ENCODE data around the gene SF3B1.
"Not testable (repeated sequence)": the region's sequence is repeated elsewhere in the genome, so short reads cannot be mapped to it uniquely, and the experiment has no call there.

The SF3B1 gene

GRCh38 chr2:197379918-197380309 lies 54.9 kb downstream of the SF3B1 start:
- not testable (repeated sequence) for DNase-seq (ENCODE audit: low read depth in 2 of 2)

GRCh38 chr2:197379308-197379917 lies 55.4 kb downstream of the SF3B1 start:
- DNase-seq (ENCODE audit: low read depth in 2 of 2): not testable (repeated sequence)

- peak; percentile 42 to 53 for DNase-seq (ENCODE audit: low read depth in 2 of 2)
Measured at GRCh38 chr2:197378494-197379307, 56.1 kb downstream of the SF3B1 start.

- DNase-seq (ENCODE audit: low read depth in 2 of 2): no peak
Measured at GRCh38 chr2:197378086-197378485, 56.7 kb downstream of the SF3B1 start.

- DNase-seq (ENCODE audit: low read depth in 2 of 2): no peak
Measured at GRCh38 chr2:197377670-197378069, 57.2 kb downstream of the SF3B1 start.

- DNase-seq (ENCODE audit: low read depth in 2 of 2): no peak
Measured at GRCh38 chr2:197372592-197372991, 62.2 kb downstream of the SF3B1 start.

- DNase-seq (ENCODE audit: low read depth in 2 of 2): not testable (repeated sequence)
Measured at GRCh38 chr2:197370664-197371063, 64.2 kb downstream of the SF3B1 start.

- no peak for DNase-seq (ENCODE audit: low read depth in 2 of 2)
Measured at GRCh38 chr2:197369933-197370320, 64.9 kb downstream of the SF3B1 start.

- DNase-seq (ENCODE audit: low read depth in 2 of 2): no peak
Measured at GRCh38 chr2:197369228-197369932, 65.4 kb downstream of the SF3B1 start.

GRCh38 chr2:197368412-197368811 lies 66.4 kb downstream of the SF3B1 start:
- no peak for DNase-seq (ENCODE audit: low read depth in 2 of 2)

GRCh38 chr2:197363998-197364397 lies 70.8 kb downstream of the SF3B1 start:
- DNase-seq (ENCODE audit: low read depth in 2 of 2): no peak

GRCh38 chr2:197360744-197361156 lies 74.1 kb downstream of the SF3B1 start:
- DNase-seq (ENCODE audit: low read depth in 2 of 2): no peak

- DNase-seq (ENCODE audit: low read depth in 2 of 2): no peak
Measured at GRCh38 chr2:197359859-197360258, 75.0 kb downstream of the SF3B1 start.

- no peak for DNase-seq (ENCODE audit: low read depth in 2 of 2)
Measured at GRCh38 chr2:197358931-197359330, 75.9 kb downstream of the SF3B1 start.

GRCh38 chr2:197357986-197358385 lies 76.8 kb downstream of the SF3B1 start:
- no peak for DNase-seq (ENCODE audit: low read depth in 2 of 2)

- DNase-seq (ENCODE audit: low read depth in 2 of 2): no peak
Measured at GRCh38 chr2:197356136-197356535, 78.7 kb downstream of the SF3B1 start.

GRCh38 chr2:197354169-197354558 lies 80.7 kb downstream of the SF3B1 start:
- DNase-seq (ENCODE audit: low read depth in 2 of 2): no peak

GRCh38 chr2:197353393-197354168 lies 81.2 kb downstream of the SF3B1 start:
- no peak for DNase-seq (ENCODE audit: low read depth in 2 of 2)

- no peak for DNase-seq (ENCODE audit: low read depth in 2 of 2)
Measured at GRCh38 chr2:197349699-197350098, 85.1 kb downstream of the SF3B1 start.

GRCh38 chr2:197348721-197349360 lies 86.0 kb downstream of the SF3B1 start:
- no peak for DNase-seq (ENCODE audit: low read depth in 2 of 2)

GRCh38 chr2:197345846-197346370 lies 88.9 kb downstream of the SF3B1 start:
- no peak for DNase-seq (ENCODE audit: low read depth in 2 of 2)

Data from activated CD4-positive, alpha-beta T cell treated with anti-CD3 and anti-CD28 coated beads for 24 hours (primary cell).